ENCODE data around the gene CNPY1.

GRCh38 chr7:155462163-155462735, 84.1 kb downstream of the CNPY1 start:
- TF ChIP-seq CTCF (IDR thresholded peaks at IDR 0.05) (no peak), POLR2A (IDR thresholded peaks at IDR 0.05) (no peak)

Measured in thyroid gland (tissue), 4 donors.